Measurements from ENCODE around the gene CDH4.
A peak's percentile ranks its signal among the peaks of the same experiment; 100 is the strongest.

Gene CDH4

GRCh38 chr20:61539706-61540360 is 287.8 kb downstream of the CDH4 start:
- no peak for DNase-seq

GRCh38 chr20:61541537-61541936 is 289.5 kb downstream of the CDH4 start:
- no peak for DNase-seq

GRCh38 chr20:61543086-61543485 is 291.0 kb downstream of the CDH4 start:
- DNase-seq, result no peak

- DNase-seq, result no peak
These were observed 292.1 kb downstream of the CDH4 start for GRCh38 chr20:61543931-61544745.

- no peak for DNase-seq
These were observed 293.1 kb downstream of the CDH4 start for GRCh38 chr20:61544910-61545889.

- DNase-seq, result no peak
These were observed 294.6 kb downstream of the CDH4 start for GRCh38 chr20:61546641-61547040.

- no peak for DNase-seq
These were observed 296.0 kb downstream of the CDH4 start for GRCh38 chr20:61548069-61548468.

- DNase-seq, result no peak
These were observed 297.8 kb downstream of the CDH4 start for GRCh38 chr20:61549865-61550264.

- no peak for DNase-seq
These were observed 299.3 kb downstream of the CDH4 start for GRCh38 chr20:61551401-61551800.

- no peak for DNase-seq
These were observed 302.6 kb downstream of the CDH4 start for GRCh38 chr20:61554617-61555016.

GRCh38 chr20:61555566-61555965 is 303.5 kb downstream of the CDH4 start:
- DNase-seq, result no peak

- peak; percentile 96 for DNase-seq
These were observed 304.1 kb downstream of the CDH4 start for GRCh38 chr20:61556111-61556510.

GRCh38 chr20:61556673-61557072 is 304.6 kb downstream of the CDH4 start:
- no peak for DNase-seq

GRCh38 chr20:61557621-61558020 is 305.6 kb downstream of the CDH4 start:
- DNase-seq, result no peak

- peak; percentile 35 for DNase-seq
These were observed 306.7 kb downstream of the CDH4 start for GRCh38 chr20:61558726-61559125.

- no peak for DNase-seq
These were observed 307.8 kb downstream of the CDH4 start for GRCh38 chr20:61559706-61560315.

- DNase-seq, result peak; percentile 67
These were observed 308.3 kb downstream of the CDH4 start for GRCh38 chr20:61560361-61560853.

- peak; percentile 4 for DNase-seq
These were observed 309.2 kb downstream of the CDH4 start for GRCh38 chr20:61561111-61561830.

GRCh38 chr20:61562491-61562890 is 310.4 kb downstream of the CDH4 start:
- no peak for DNase-seq

- DNase-seq, result no peak
These were observed 310.9 kb downstream of the CDH4 start for GRCh38 chr20:61562897-61563504.

GRCh38 chr20:61564628-61565027 is 312.6 kb downstream of the CDH4 start:
- DNase-seq, result no peak

All from fibroblast of skin of scalp (primary cell).